Measurements from ENCODE around the gene ASB10.

DNA sequence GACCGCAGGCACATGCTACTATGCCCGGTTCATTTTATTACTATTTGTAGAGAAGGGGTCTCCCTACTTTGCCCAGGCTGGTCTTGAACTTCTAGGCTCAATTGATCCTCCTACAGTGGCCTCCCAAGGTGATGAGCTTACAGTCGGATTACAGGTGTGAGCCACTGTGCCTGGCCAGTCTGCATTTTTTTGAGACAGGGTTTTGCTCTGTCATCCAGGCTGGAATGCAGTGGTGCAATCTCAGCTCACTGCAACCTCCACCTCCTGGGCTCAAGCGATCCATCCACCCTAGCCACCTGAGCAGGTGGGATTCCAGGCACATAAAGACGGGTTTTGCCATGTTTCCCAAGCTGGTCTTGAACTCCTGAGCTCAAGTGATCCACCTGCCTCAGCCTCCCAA lies 25.6 kb upstream of the ASB10 start:
- TF ChIP-seq CTCF (IDR thresholded peaks at IDR 0.05) (no peak), FOXJ3 (CRISPR knock-in tag; IDR thresholded peaks at IDR 0.05; ENCODE audit: borderline replicate concordance) (no peak)
- TF ChIP-seq, protein P1, sequence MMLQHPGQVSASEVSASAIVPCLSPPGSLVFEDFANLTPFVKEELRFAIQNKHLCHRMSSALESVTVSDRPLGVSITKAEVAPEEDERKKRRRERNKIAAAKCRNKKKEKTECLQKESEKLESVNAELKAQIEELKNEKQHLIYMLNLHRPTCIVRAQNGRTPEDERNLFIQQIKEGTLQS (CRISPR knock-in tag; conservative IDR thresholded peaks at IDR 0.05): no peak
- TF ChIP-seq, protein P2, sequence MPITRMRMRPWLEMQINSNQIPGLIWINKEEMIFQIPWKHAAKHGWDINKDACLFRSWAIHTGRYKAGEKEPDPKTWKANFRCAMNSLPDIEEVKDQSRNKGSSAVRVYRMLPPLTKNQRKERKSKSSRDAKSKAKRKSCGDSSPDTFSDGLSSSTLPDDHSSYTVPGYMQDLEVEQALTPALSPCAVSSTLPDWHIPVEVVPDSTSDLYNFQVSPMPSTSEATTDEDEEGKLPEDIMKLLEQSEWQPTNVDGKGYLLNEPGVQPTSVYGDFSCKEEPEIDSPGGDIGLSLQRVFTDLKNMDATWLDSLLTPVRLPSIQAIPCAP (CRISPR knock-in tag; IDR thresholded peaks at IDR 0.05): no peak
